A673 (cell line): ENCODE results near the gene PDLIM4. TPM values are rescaled to one million over a fixed set of nuclear protein-coding genes. Genes with fewer than 3 reads are reported as not detected.

Experiments
- BruUV-seq: library from RNA; stranded (reverse); fragments of 400-500 nt; replicated peaks from 2 replicates; lab custom pipeline; 2021; lab: Mats Ljungman, UMichigan
- CTCF ChIA-PET: fragments of 300-600 bp; sonication (Branson Sonifier 250); formaldehyde crosslinking; loops from one replicate; lab custom pipeline; 2022; ENCODE audit warnings: antibody characterized with exemption; lab: Charles Lee
- POLR2A ChIA-PET: fragments of 300-600 bp; sonication (Branson Sonifier 250); formaldehyde crosslinking; loops from one replicate; lab custom pipeline; 2022; ENCODE audit warnings: antibody characterized with exemption; ENCODE audit not compliant: low non-redundant PET; lab: Charles Lee
- DNase-seq: peaks from one replicate; pipeline ENCODE4 v3.0.0-alpha.2; 2015; ENCODE audit warnings: low spot score
- H3K27ac ChIP-seq: fragments of 200-600 bp; sonication (generic); 2 replicates; pipeline ENCODE4 v1.5.1; 2016; ENCODE audit warnings: mixed run types, low read depth, mild to moderate bottlenecking, mixed read lengths, antibody characterized with exemption, low read length; ENCODE audit not compliant: poor library complexity, severe bottlenecking
- H3K27me3 ChIP-seq: fragments of 200-600 bp; sonication (generic); replicated peaks from 2 replicates; pipeline ENCODE4 v1.6.1; 2017; ENCODE audit warnings: mixed run types, low read depth, mild to moderate bottlenecking, mixed read lengths, antibody characterized with exemption, low read length; ENCODE audit not compliant: insufficient read depth, poor library complexity
- H3K36me3 ChIP-seq: fragments of 200-600 bp; sonication (generic); 2 replicates; pipeline ENCODE4 v1.6.1; 2016; ENCODE audit warnings: mixed run types, mild to moderate bottlenecking, mixed read lengths, antibody characterized with exemption, low read length; ENCODE audit not compliant: insufficient read depth, poor library complexity, severe bottlenecking
- H3K4me1 ChIP-seq: fragments of 200-600 bp; sonication (generic); 2 replicates; pipeline ENCODE4 v1.6.1; 2017; ENCODE audit warnings: mixed run types, mild to moderate bottlenecking, mixed read lengths, antibody characterized with exemption, low read length; ENCODE audit not compliant: insufficient read depth, poor library complexity, severe bottlenecking
- H3K4me3 ChIP-seq: fragments of 200-600 bp; sonication (generic); 2 replicates; pipeline ENCODE4 v1.5.1; 2016; ENCODE audit warnings: low read depth, mixed run types, mild to moderate bottlenecking, mixed read lengths, low read length; ENCODE audit not compliant: poor library complexity, severe bottlenecking
- H3K9me3 ChIP-seq: fragments of 200-600 bp; sonication (generic); 2 replicates; pipeline ENCODE4 v1.6.1; 2016; ENCODE audit warnings: mixed run types, low read depth, mild to moderate bottlenecking, mixed read lengths, antibody characterized with exemption, low read length; ENCODE audit not compliant: poor library complexity, severe bottlenecking
- CTCF ChIP-seq: fragments of 300-800, 200-600 bp; sonication (generic); conservative IDR thresholded peaks from 2 replicates; pipeline ENCODE4 v1.5.1; 2017; ENCODE audit warnings: low read depth, mild to moderate bottlenecking, antibody characterized with exemption, low read length, moderate library complexity, mixed read lengths
- EZH2 ChIP-seq: fragments of 200-600 bp; sonication (generic); IDR thresholded peaks from 2 replicates; pipeline ENCODE4 v1.6.1; 2017; ENCODE audit warnings: borderline replicate concordance, low read depth, mild to moderate bottlenecking, mixed read lengths, antibody characterized with exemption, low read length; ENCODE audit not compliant: poor library complexity, severe bottlenecking
- intact Hi-C: fragments of 100-400 bp; cut with micrococcal nuclease; formaldehyde crosslinking; loops from one replicate; pipeline ENCODE4 v1.10.0; 2022; ENCODE audit not compliant: unreplicated experiment
- total RNA-seq: library from RNA; stranded (reverse); gene quantifications from 2 replicates; pipeline ENCODE4 v1.2.3, GENCODE V29; 2021

PDLIM4 gene
- total RNA-seq, 1 experiment from 2014 or later, result 6.0 TPM

- TF ChIP-seq CTCF, result no peak
- no peak for TF ChIP-seq EZH2
- POLR2A ChIA-PET, result no interaction called here
- Histone ChIP-seq H3K36me3 (no peaks in the 10 kb centered on the region), H3K27ac (no peak overlapping the region), H3K9me3 (no peaks in the 10 kb centered on the region), H3K27me3 (no peaks in the 10 kb centered on the region), H3K4me3 (no peak overlapping the region), H3K4me1 (peaks cover 7% of the 10 kb centered on the region)
- no peak for DNase-seq
- no TSS peak for BruUV-seq
- intact Hi-C loops, result loop anchor here (5.0 kb wide), 1 partner anchor 93 kb away; the partner anchor contains the start of gene SLC22A5
- CTCF ChIA-PET, result interaction anchor here (1.5 kb wide), 1 partner anchor 227 kb away, joined by 6 read pairs; no protein-coding TSS in a partner anchor
Observed at GRCh38 chr5:132274050-132274792, 16.7 kb downstream of the PDLIM4 start.

- ChIA-PET CTCF (no interaction called here), POLR2A (no interaction called here)
- H3K9me3 ChIP-seq, result no peaks in the 10 kb centered on the region
- no peaks in the 10 kb centered on the region for H3K27me3 ChIP-seq
- no peak overlapping the region for H3K4me3 ChIP-seq
- intact Hi-C loops, result no loop called here
- peaks cover 9% of the 10 kb centered on the region for H3K4me1 ChIP-seq
- DNase-seq, result no peak
- no peak for TF ChIP-seq CTCF
- TF ChIP-seq EZH2, result no peak
- H3K27ac ChIP-seq, result no peak overlapping the region
- no TSS peak for BruUV-seq
- H3K36me3 ChIP-seq, result no peaks in the 10 kb centered on the region
Observed at GRCh38 chr5:132275367-132276220, 18.1 kb downstream of the PDLIM4 start.

- CTCF ChIA-PET, result no interaction called here
- Histone ChIP-seq H3K36me3 (no peaks in the 10 kb centered on the region), H3K27ac (no peak overlapping the region), H3K4me3 (no peak overlapping the region), H3K9me3 (no peaks in the 10 kb centered on the region), H3K27me3 (no peaks in the 10 kb centered on the region), H3K4me1 (peaks cover 9% of the 10 kb centered on the region)
- POLR2A ChIA-PET, result no interaction called here
- intact Hi-C loops, result no loop called here
- no peak for DNase-seq
- TF ChIP-seq EZH2, result no peak
- no peak for TF ChIP-seq CTCF
- no TSS peak for BruUV-seq
Observed at GRCh38 chr5:132277256-132277655, 19.8 kb downstream of the PDLIM4 start.
